GM21825 (cell line): ENCODE results near the gene GRIA4.
"Not testable (repeated sequence)": the region's sequence is repeated elsewhere in the genome, so short reads cannot be mapped to it uniquely, and the experiment has no call there.

Experiments used
- ATAC-seq: cut with Tn5 transposase; IDR thresholded peaks from one replicate; pipeline ENCODE4 v1.9.1; 2021; ENCODE audit warnings: mild to moderate bottlenecking, moderate library complexity; ENCODE audit not compliant: unreplicated experiment

The GRIA4 gene

DNA sequence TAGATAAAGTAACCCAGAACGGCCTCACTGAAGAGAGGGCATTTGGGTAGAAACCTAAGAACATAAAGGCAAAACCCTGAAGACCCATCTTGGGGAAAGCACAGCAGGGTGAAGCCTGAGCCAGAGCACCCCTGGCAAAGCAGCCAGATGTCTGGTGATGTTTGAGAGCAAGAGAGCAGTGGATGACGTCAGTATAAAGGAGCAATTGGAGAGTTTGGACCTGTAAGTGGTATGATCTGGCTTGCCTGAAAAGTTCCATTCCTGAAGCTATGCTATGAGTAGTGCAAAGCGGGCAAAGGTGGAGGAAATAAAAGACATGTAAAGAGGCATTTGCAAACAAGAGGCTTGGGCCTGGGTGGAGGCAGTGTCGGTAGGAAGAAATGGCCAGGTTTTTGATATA lies 244.4 kb downstream of the GRIA4 start:
- ATAC-seq: no peak

DNA sequence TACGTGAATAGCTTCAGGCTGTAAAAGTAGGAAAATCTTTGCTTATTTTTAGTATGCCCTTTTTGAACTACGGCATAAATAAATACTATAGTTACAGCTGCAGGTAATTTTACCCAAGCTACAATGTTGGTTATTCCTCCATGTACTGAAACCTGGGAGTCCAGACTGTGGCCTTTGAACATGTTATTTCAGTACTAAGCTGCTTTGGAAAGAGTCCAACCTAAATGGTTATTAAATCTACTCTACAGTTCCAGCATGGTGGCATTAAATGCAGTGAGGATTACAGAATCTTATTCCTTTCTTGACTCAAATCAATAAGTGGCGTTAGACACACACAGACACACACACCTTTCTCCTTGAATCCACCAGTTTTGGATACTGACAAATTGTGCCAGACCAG lies 247.1 kb downstream of the GRIA4 start:
- ATAC-seq: no peak

DNA sequence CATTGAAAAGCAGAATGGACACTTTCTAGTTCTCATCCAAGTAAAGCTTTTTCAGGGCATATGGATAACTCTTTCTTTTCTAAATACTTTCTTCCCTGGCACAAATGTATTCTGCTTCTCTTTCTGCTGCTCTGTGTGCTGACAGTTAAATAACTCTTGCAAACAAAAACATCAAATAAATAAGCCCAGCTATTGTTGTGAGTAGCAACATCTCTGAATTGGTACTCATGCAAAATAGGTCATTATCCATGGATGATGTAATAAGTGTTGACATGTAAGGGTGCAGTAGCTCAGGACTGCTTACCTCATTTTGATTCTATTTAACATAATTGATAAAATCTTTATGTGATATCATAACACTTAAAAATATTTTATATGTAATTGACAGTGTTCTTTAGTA lies 247.9 kb downstream of the GRIA4 start:
- no peak for ATAC-seq

DNA sequence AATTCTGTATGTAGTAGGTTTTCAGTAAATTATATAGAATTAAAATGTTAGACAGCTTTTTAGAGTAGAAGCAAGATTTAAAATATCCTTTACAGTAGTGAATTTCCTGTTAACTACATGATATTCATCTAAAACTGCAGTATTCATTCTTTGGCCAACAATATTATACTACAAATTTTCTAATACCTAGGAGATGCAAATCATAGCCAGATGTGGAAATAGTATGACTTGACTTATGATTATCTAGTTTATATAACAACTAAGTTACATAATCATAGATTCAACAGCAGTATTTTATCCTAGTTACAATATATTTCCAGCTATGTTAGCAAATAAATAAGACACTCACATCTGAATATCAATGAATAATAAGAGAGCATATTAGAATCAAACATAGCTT lies 249.0 kb downstream of the GRIA4 start:
- no peak for ATAC-seq

DNA sequence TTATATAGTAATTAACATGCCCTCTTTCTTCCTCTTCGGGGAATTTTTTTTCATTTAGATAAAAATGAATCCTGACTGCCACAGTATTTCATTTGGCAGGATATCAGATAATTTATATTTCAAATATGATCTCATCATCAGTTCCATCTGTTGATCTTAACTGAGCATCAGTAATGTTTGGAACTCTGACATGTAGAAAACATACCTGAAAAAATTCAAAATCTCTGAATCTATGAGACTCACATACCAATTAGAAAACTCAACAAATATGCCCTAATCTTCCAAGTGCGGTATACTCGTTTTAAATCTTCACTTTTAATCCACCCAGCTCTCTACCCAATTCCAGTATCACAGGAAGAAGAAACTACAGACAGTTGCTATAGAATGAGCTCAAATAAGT lies 250.2 kb downstream of the GRIA4 start:
- no peak for ATAC-seq

DNA sequence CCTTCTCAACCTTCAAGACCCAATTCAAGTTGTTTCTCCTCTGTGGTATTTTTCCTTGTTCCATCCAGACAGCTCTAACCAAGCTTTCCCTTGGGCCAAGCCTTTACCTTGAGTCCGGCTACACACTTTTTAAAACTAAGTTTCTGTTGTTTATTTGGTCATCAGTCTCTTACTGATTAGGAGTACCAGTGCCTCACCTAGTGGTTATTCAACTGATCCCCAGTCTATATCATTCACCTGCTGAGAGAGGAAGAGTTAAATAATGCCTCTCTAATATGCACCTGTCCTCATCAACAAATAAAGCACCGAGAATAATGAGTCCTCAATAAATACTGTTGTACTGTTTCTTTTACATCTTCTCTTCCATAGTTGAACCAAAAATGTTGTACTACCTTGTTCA lies 251.4 kb downstream of the GRIA4 start:
- ATAC-seq: no peak

DNA sequence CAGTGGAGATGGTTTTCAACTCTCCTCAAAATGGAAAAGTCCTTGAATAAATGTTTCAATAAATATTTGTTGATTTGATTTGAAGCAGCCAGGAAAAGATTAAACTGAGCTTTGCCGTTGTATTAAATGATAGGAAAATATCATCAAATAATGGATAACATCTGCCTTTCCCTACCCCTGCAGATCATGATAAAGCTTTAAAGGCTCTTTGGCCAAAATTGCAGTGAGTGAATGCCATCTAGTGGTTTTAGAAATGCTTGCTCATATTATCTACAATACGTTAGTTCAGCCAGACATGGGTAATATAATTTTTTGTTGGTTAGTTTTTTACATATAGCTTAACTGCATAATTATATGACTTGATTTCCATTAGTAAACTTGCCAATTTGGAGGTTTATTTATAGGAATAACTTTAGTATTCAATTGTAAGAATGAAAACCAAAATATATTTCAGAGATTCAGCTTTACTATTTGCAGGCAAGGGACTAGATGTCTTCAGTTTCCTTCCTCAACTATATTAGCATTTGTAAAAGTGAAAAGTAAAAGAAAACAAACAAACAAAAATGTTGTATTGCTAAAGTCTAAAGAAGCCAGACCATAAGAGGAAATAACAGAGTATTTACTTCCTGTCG lies 253.0 kb downstream of the GRIA4 start:
- no peak for ATAC-seq

DNA sequence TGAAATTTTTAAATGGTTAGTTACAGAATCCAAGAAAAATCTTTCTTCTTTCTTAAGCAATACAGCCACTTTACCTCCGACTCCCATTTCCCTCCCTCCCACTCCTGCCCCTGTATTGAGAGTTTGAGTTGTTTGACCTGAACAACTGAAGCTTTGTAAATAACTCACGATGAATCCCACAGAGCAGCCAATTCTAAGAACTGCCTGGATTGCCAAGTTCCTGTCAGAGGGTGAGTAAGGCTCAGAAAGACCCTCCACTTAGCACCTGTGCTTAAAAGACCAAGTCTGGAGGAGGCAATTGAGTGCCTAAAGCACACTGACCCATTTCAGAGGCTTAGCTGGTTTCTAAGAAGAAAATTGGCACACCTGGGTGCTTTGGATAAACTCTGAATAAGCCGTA lies 253.7 kb downstream of the GRIA4 start:
- no peak for ATAC-seq

DNA sequence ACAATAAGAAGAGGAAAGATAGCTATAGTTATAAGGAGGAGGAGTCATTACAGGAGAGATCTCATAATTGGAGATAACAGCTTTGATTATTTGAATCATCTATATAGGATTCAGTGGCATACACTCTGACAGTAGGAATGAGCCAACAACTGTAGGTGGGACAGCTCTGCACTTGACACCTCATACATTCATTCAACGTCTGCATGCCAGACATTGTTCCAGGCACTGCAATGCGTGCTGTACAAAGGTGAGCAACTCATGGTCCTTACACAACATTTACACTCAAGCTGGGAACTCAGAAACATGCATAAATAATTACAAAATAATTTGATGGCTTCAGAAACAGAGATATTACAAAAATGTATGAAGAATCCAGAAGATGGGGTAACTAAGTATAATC lies 257.9 kb downstream of the GRIA4 start:
- no peak for ATAC-seq

DNA sequence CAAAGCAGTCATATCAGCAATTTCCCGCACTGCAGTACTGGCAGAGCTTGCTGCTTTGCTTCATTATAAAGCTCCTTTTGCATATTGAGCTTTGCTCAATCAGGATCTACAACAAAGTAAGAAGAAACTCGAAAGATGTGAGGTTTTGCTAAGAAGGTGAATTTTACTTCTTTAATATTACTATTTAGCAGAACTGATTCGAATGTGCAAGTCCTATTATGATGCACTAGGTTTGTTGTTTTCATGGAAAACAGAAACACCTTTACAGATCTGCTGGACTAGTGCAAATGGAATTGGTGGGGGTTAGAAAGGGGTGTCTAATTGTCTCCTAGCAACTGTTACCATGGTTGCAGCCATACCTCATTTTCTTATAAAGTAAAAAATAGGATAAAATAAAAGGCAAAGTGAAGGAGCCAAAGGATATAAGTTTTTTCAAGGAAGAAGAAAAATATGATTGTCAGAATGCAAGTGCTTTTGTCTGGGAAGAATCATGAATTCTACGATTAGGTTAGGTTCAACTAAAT lies 259.0 kb downstream of the GRIA4 start:
- no peak for ATAC-seq

DNA sequence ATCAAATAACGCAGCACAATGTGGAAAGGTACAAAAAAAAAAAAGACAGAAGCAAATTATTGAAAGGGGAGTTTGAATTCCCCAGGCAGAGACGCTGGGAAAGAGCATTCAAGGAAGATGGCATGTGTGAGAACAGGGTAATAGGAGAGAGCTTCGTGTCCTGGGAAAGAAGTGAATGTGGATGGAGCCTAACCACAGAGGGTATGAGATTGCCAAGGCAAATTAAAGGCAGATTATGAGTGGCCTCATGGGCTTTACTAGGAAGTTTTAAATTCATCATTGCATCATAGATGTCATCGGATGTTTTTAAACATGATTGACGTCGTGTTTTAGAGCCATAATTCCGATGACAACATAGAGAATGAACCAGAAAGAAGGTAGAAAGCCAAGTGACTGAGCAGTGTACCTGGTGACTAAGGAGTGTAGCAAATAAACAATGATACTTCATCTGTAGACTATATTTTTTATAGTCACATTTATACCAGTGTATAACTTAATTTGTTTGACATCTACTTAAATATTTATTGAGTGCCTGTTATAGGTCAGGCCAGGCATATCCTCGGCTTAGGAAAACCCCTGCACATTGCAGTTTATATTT lies 260.7 kb downstream of the GRIA4 start:
- ATAC-seq: no peak

DNA sequence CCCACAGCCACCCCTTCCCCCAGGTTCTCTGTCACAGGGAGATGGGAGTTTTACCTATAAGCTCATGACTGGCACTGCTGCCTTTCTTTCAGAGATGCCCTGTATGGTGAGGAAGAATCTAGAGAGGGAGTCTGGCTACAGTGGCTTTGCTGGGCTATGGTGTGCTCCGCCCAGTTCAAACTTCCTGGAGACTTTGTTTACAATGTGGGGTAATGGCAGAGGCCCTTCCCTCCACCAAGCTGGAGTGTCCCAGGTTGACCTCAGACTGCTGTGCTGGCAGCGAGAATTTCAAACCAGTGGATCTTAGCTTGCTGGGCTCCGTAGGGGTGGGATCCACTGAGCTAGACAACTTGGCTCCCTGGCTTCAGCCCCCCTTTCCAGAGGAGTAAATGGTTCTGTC lies 268.6 kb downstream of the GRIA4 start:
- no peak for ATAC-seq

DNA sequence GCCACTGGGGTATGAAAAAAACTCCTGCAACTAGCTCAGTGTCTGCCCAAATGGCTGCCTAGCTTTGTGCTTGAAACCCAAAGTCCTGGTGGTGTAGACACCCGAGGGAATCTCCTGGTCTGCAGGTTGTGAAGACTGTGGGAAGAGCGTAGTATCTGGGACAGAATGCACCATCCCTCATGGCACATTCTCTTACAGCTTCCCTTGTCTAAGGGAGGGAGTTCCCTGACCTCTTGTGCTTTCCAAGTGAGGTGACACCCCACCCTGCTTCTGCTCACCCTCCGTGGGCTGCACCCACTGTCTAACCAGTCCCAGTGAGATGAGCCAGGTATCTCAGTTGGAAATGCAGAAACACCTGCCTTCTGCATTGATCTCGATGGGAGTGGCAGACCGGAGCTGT lies 269.1 kb downstream of the GRIA4 start:
- ATAC-seq: not testable (repeated sequence)

DNA sequence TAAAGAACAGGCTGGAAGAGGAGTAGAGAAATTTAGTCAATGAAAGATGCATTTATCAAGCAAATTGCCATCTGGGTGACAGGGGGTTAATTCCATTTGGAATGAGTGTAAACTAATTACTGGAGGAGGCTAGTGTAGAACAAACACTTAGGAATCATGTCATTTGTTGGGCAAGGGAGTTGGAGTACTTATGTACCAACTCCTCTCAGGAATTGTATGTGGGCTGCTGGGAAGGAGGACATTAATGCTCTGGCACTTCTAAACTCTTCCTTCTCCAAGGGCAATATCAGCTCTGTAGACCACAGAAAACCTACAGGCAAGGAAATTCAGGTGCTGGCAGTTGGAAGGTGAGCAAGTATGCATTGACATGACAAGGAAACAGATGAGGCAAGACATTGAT lies 271.2 kb downstream of the GRIA4 start:
- ATAC-seq: no peak

DNA sequence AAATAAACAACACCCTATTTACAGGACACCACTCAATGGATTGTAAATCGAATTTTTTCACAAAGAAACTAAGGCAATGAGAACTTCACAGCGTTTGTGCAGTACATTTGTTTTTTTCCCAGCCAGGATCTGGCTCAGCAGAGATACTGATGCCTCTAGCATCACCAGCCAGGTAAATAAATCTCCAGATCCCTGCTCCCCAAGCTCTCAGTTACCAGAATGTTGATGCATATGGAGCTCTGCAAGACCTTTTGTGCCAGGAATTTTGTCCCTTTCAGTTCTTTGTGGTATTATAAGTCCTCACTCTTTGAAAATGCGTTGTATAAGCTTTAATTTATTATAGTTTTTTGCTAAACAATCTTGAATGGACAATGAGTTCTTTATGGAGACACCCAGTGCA lies 274.6 kb downstream of the GRIA4 start:
- ATAC-seq: no peak

DNA sequence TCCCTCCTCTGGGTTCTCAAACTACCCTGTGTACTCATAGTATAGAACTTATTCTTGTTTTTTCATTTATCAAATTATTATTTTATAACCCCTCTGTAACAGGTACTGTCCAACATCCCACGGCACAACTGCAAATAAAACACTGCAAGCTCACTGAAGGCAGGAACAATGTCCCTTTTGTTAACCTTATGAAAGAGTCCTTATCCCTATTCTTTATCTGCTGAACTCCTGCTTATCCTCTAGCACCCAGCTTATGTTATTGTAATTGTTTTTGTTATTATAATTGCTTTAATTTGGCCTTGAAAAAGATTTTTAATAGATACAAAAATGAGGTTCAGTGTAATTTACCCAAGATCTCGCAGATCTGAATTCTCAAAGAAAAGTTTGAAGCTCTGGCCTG lies 281.8 kb downstream of the GRIA4 start:
- no peak for ATAC-seq

DNA sequence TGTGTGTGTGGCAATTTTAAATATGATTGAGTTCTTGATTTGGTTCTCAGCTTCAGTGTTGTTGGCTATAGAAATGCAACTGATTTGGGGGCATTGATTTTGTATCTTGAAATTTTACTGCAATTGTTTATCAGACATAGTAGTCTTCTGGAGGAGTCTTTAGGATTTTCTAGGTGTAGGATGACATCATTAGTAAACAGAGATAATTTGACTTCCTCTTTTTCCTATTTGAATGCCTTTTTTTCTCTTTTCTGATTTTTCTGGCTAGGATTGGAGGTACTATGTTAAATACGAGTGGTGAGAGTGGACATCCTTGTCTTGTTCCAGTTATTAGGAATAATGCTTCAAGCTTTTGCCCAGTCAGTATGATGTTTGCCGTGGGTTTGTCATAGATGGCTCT lies 287.3 kb downstream of the GRIA4 start:
- no peak for ATAC-seq

DNA sequence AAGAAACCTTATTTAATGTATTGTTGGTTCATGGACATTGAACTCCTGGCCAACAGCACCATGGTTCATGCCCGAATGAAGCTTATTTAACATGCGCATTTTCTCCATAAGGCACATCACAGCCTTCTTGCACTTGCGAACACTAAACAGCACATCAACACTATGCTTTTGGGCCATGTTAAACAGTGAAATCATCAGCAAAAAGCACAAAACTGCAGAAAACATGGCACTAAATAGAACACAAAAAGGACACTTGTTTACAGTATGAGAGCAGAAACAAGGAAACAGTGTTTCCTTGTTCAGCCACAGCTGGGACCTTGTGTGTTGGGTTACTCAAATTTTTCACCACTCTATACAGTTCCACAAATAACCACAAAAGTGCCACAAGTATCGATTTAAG lies 289.9 kb downstream of the GRIA4 start:
- ATAC-seq: no peak

DNA sequence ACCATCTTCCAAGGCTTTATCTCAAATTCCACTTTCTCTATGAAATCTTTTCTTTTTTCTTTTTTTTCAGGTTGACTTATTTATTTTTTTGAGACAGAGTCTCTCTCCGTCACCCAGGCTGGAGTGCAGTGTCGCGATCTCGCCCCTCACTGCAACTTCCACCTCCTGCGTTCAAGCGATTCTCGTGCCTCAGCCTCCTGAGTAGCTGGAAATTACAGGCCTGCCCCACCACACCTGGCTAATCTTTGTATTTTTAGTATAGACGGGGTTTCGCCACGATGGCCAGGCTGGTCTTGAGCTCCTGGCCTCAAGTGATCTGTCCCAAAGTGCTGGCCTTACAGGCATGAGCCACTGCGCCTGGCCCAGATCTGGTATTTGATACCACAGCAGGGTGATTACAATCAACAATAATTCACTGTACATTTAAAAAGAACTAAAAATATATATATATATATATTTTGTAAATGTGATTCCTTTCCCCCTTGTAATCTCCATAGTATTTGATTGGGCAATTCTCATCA lies 290.7 kb downstream of the GRIA4 start:
- no peak for ATAC-seq

DNA sequence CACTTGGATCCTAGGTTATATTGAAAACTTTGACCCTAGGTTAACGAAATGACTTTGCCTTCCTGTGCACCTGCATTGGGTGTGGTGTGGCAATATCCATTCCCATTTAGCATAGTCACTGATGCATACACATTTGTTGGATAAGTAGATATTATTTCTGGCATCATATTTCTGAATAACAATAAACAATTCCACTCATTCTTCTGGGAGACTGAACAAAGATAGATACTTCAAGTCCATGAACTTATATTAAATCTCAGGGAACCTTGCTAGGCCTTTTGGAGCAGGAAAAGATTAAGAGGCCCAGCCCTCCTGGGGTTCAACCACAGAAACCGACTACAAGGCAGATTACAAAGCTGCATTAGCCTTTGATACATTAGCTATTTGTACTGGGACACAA lies 293.2 kb downstream of the GRIA4 start:
- ATAC-seq: no peak

DNA sequence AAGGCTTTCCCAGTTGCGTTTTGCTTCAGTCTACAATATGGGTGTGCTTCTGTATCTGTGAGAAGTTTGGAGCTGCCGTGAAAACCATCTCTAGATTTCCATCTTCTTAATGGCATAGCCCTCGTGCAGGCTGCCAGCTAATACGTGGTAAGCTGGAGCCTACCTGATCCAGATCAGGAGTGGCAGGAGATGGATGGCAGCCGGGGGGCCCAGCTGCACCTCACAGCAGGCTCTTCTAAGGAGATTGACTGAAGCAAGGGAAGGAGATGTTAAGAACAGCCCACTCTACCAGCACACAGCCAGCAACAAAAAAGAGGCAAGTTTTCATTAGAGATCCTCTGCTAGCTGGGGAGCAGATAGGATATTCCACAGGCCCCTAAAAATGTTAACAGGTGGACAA lies 296.6 kb downstream of the GRIA4 start:
- ATAC-seq: no peak

DNA sequence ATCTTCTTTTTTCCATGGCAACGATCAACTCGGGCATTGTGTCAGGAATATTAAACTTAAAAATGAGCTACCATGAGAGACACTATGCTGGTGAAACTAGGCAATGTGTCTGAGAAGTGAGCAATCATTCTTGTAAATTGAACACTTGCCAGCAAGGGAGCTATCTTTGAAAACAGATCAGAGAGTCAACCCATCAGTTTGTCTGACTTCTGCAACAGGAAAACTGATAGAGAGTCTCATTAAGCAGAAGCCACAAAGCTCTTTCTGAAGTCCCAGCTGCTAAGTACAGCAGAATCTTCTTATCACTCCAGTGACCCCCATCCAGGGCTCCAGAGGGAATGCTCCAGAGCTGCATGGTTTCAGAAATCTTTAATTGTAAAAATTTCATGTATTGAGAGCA lies 297.4 kb downstream of the GRIA4 start:
- ATAC-seq: no peak
